Measurements from ENCODE around the gene TBCC.

DNA sequence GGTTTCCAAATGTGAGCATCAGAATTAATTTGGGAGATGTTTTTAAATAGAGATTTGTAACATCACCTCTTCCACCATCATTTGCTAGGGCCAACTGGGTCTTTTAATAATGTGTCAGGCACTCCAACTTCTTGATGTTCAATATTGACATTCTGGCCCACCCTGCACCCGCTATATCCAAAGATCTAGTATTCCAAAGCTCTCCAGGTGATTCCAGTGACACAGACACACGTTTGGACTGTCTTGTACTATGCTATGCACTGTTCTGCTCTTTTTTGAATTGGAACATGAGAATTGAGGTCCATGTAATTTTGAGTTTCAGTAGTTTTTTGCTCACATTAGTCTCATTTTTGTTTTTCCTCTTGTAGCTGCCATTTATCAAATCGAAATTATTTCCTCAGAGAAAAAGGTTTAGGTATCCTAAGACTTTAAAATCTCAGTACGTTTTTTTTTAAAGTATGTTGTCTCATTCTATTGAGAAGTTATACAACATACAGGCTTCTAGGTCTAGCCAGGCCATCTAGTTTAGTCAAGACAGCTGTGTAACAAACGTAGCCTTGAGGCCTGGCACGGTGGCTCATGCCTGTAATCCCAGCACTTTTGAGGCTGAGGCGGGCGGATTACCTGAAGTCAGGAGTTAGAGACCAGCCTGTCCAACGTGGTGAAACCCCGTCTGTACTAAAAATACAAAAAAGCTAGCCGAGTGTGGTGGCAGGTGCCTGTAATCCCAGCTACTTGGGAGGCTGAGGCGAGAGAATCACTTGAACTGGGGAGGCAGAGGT, 39.0 kb upstream of the TBCC start:
- TF ChIP-seq EZH2 (IDR thresholded peaks at IDR 0.05; ENCODE audit: borderline replicate concordance, low read depth, low read length, severe bottlenecking), result no peak
- TF ChIP-seq, protein P1, sequence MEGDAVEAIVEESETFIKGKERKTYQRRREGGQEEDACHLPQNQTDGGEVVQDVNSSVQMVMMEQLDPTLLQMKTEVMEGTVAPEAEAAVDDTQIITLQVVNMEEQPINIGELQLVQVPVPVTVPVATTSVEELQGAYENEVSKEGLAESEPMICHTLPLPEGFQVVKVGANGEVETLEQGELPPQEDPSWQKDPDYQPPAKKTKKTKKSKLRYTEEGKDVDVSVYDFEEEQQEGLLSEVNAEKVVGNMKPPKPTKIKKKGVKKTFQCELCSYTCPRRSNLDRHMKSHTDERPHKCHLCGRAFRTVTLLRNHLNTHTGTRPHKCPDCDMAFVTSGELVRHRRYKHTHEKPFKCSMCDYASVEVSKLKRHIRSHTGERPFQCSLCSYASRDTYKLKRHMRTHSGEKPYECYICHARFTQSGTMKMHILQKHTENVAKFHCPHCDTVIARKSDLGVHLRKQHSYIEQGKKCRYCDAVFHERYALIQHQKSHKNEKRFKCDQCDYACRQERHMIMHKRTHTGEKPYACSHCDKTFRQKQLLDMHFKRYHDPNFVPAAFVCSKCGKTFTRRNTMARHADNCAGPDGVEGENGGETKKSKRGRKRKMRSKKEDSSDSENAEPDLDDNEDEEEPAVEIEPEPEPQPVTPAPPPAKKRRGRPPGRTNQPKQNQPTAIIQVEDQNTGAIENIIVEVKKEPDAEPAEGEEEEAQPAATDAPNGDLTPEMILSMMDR (IDR thresholded peaks at IDR 0.05; ENCODE audit: borderline replicate concordance, extremely low read depth, low read length, poor library complexity, severe bottlenecking), result no peak

Data from DND-41 (cell line).